Activated naive CD8-positive, alpha-beta T cell treated with anti-CD3 and anti-CD28 coated beads for 36 hours (primary cell): Measurements from ENCODE around the gene MAP3K3. TPM values are rescaled to one million over a fixed set of nuclear protein-coding genes. Genes with fewer than 3 reads are reported as not detected.

Experiments
- DNase-seq: peaks from one replicate; pipeline ENCODE4 v3.0.0; 2021
- H3K27ac Mint-ChIP-seq: one replicate; pipeline ENCODE4 v1.8.0; 2022; ENCODE audit warnings: mild to moderate bottlenecking, moderate library complexity, mixed read lengths
- H3K27me3 Mint-ChIP-seq: one replicate; pipeline ENCODE4 v1.8.0; 2022; ENCODE audit warnings: mild to moderate bottlenecking, mixed read lengths
- H3K36me3 Mint-ChIP-seq: one replicate; pipeline ENCODE4 v1.8.0; 2021; ENCODE audit warnings: mild to moderate bottlenecking, mixed read lengths
- H3K4me1 Mint-ChIP-seq: one replicate; pipeline ENCODE4 v1.8.0; 2021; ENCODE audit warnings: mixed read lengths
- H3K4me3 Mint-ChIP-seq: one replicate; pipeline ENCODE4 v1.8.0; 2022; ENCODE audit warnings: mild to moderate bottlenecking, moderate library complexity, mixed read lengths
- H3K9me3 Mint-ChIP-seq: one replicate; pipeline ENCODE4 v1.8.0; 2022; ENCODE audit warnings: mixed read lengths
- total RNA-seq, 2 experiments: library from RNA; stranded (reverse); gene quantifications; one replicate each; pipeline ENCODE4 v1.2.3, GENCODE V29; 2021

Gene MAP3K3
- total RNA-seq: 10 to 100 TPM; 20.1 to 20.8 TPM

GRCh38 chr17:63621684-63622573 is at the start of gene MAP3K3:
Gene MAP3K3 (plus strand): TSS chr17:63622417. CDS start chr17:63622760, 343 bp downstream.
- Mint-ChIP-seq H3K36me3 (no peaks in the 10 kb centered on the region), H3K4me3 (peak within 1 kb of the TSS; percentile 98), H3K4me1 (peaks cover 40% of the 10 kb centered on the region), H3K27me3 (no peaks in the 10 kb centered on the region), H3K9me3 (no peaks in the 10 kb centered on the region), H3K27ac (peak within 1 kb of the TSS; percentile 92)
- DNase-seq: peak; percentile 97

- Mint-ChIP-seq H3K27ac (no peak overlapping the region), H3K27me3 (no peaks in the 10 kb centered on the region), H3K36me3 (no peaks in the 10 kb centered on the region), H3K4me1 (peaks cover 17% of the 10 kb centered on the region), H3K4me3 (no peak overlapping the region), H3K9me3 (no peaks in the 10 kb centered on the region)
- no peak for DNase-seq
Observed at GRCh38 chr17:63573634-63574033, 48.6 kb upstream of the MAP3K3 start.

- H3K4me1 Mint-ChIP-seq: peaks cover 5% of the 10 kb centered on the region
- no peak for DNase-seq
- no peak overlapping the region for H3K4me3 Mint-ChIP-seq
- H3K9me3 Mint-ChIP-seq: no peaks in the 10 kb centered on the region
- H3K27ac Mint-ChIP-seq: no peak overlapping the region
- peaks cover 7% of the 10 kb centered on the region for H3K36me3 Mint-ChIP-seq
- no peaks in the 10 kb centered on the region for H3K27me3 Mint-ChIP-seq
Observed at GRCh38 chr17:63578027-63578768, 44.0 kb upstream of the MAP3K3 start.

- no peaks in the 10 kb centered on the region for H3K27me3 Mint-ChIP-seq
- H3K9me3 Mint-ChIP-seq: no peaks in the 10 kb centered on the region
- peaks cover 4% of the 10 kb centered on the region for H3K4me1 Mint-ChIP-seq
- H3K27ac Mint-ChIP-seq: no peak overlapping the region
- H3K4me3 Mint-ChIP-seq: no peak overlapping the region
- DNase-seq: no peak
- peaks cover 7% of the 10 kb centered on the region for H3K36me3 Mint-ChIP-seq
Observed at GRCh38 chr17:63578769-63579111, 43.5 kb upstream of the MAP3K3 start.

GRCh38 chr17:63579633-63580032 is 42.6 kb upstream of the MAP3K3 start:
- no peaks in the 10 kb centered on the region for H3K9me3 Mint-ChIP-seq
- no peaks in the 10 kb centered on the region for H3K4me1 Mint-ChIP-seq
- peaks cover 7% of the 10 kb centered on the region for H3K36me3 Mint-ChIP-seq
- no peak overlapping the region for H3K4me3 Mint-ChIP-seq
- no peak for DNase-seq
- H3K27ac Mint-ChIP-seq: no peak overlapping the region
- H3K27me3 Mint-ChIP-seq: no peaks in the 10 kb centered on the region

GRCh38 chr17:63587770-63588169 is 34.4 kb upstream of the MAP3K3 start:
- H3K4me1 Mint-ChIP-seq: peaks cover 10% of the 10 kb centered on the region
- DNase-seq: no peak
- H3K4me3 Mint-ChIP-seq: no peak overlapping the region
- H3K36me3 Mint-ChIP-seq: peaks cover 17% of the 10 kb centered on the region
- H3K27ac Mint-ChIP-seq: no peak overlapping the region
- H3K27me3 Mint-ChIP-seq: no peaks in the 10 kb centered on the region
- H3K9me3 Mint-ChIP-seq: no peaks in the 10 kb centered on the region

- Mint-ChIP-seq H3K9me3 (no peaks in the 10 kb centered on the region), H3K4me1 (peaks cover 10% of the 10 kb centered on the region), H3K27ac (no peak overlapping the region), H3K27me3 (no peaks in the 10 kb centered on the region), H3K36me3 (peaks cover 17% of the 10 kb centered on the region), H3K4me3 (no peak overlapping the region)
- no peak for DNase-seq
Observed at GRCh38 chr17:63588797-63589196, 33.4 kb upstream of the MAP3K3 start.

- no peaks in the 10 kb centered on the region for H3K27me3 Mint-ChIP-seq
- no peaks in the 10 kb centered on the region for H3K9me3 Mint-ChIP-seq
- H3K27ac Mint-ChIP-seq: no peak overlapping the region
- peaks cover 17% of the 10 kb centered on the region for H3K36me3 Mint-ChIP-seq
- no peak overlapping the region for H3K4me3 Mint-ChIP-seq
- peaks cover 10% of the 10 kb centered on the region for H3K4me1 Mint-ChIP-seq
- DNase-seq: no peak
Observed at GRCh38 chr17:63589646-63590045, 32.6 kb upstream of the MAP3K3 start.

- no peaks in the 10 kb centered on the region for H3K4me1 Mint-ChIP-seq
- no peaks in the 10 kb centered on the region for H3K27me3 Mint-ChIP-seq
- peak overlapping the region; percentile 49 for H3K27ac Mint-ChIP-seq
- H3K9me3 Mint-ChIP-seq: no peaks in the 10 kb centered on the region
- no peak overlapping the region for H3K4me3 Mint-ChIP-seq
- peaks cover 11% of the 10 kb centered on the region for H3K36me3 Mint-ChIP-seq
- DNase-seq: no peak
Observed at GRCh38 chr17:63592797-63593196, 29.4 kb upstream of the MAP3K3 start.

- peaks cover 4% of the 10 kb centered on the region for H3K36me3 Mint-ChIP-seq
- H3K9me3 Mint-ChIP-seq: no peaks in the 10 kb centered on the region
- DNase-seq: no peak
- H3K4me1 Mint-ChIP-seq: peaks cover 7% of the 10 kb centered on the region
- H3K27me3 Mint-ChIP-seq: no peaks in the 10 kb centered on the region
- no peak overlapping the region for H3K4me3 Mint-ChIP-seq
- no peak overlapping the region for H3K27ac Mint-ChIP-seq
Observed at GRCh38 chr17:63595132-63595531, 27.1 kb upstream of the MAP3K3 start.

- peak overlapping the region; percentile 45 for H3K27ac Mint-ChIP-seq
- no peaks in the 10 kb centered on the region for H3K9me3 Mint-ChIP-seq
- no peak for DNase-seq
- peaks cover 2% of the 10 kb centered on the region for H3K36me3 Mint-ChIP-seq
- H3K27me3 Mint-ChIP-seq: no peaks in the 10 kb centered on the region
- peaks cover 15% of the 10 kb centered on the region for H3K4me1 Mint-ChIP-seq
- H3K4me3 Mint-ChIP-seq: no peak overlapping the region
Observed at GRCh38 chr17:63596856-63597586, 25.2 kb upstream of the MAP3K3 start.

GRCh38 chr17:63598281-63598680 is 23.9 kb upstream of the MAP3K3 start:
- Mint-ChIP-seq H3K27me3 (no peaks in the 10 kb centered on the region), H3K4me3 (no peak overlapping the region), H3K4me1 (peaks cover 17% of the 10 kb centered on the region), H3K27ac (no peak overlapping the region), H3K36me3 (peaks cover 2% of the 10 kb centered on the region), H3K9me3 (no peaks in the 10 kb centered on the region)
- no peak for DNase-seq

GRCh38 chr17:63600569-63601438 is 21.4 kb upstream of the MAP3K3 start, which contains the start of gene TACO1:
Gene TACO1 (plus strand): TSS chr17:63600895. CDS start chr17:63601084, 189 bp downstream.
- H3K27ac Mint-ChIP-seq: peak within 1 kb of the TSS; percentile 92
- peak; percentile 77 for DNase-seq
- peaks cover 17% of the 10 kb centered on the region for H3K4me1 Mint-ChIP-seq
- peaks cover 2% of the 10 kb centered on the region for H3K36me3 Mint-ChIP-seq
- no peaks in the 10 kb centered on the region for H3K9me3 Mint-ChIP-seq
- peak within 1 kb of the TSS; percentile 95 for H3K4me3 Mint-ChIP-seq
- H3K27me3 Mint-ChIP-seq: no peaks in the 10 kb centered on the region
